Right renal cortex interstitium (tissue), 3 donors: ENCODE results near the gene GTF3C6. TPM values are rescaled to one million over a fixed set of nuclear protein-coding genes. Genes with fewer than 3 reads are reported as not detected.
"Not testable (repeated sequence)": the region's sequence is repeated elsewhere in the genome, so short reads cannot be mapped to it uniquely, and the experiment has no call there.

Source experiments
- DNase-seq, 3 donors: peaks; one replicate each; pipeline ENCODE4 v3.0.0-alpha.2; 2013; ENCODE audit warnings: low read depth in 3 of 3, low spot score in 2 of 3
- polyA plus RNA-seq, 3 donors: library from polyadenylated mRNA; unstranded; fragments of 120-200 nt; gene quantifications; one replicate each; pipeline ENCODE4 v1.2.1, GENCODE V29; 2013; ENCODE audit not compliant: insufficient read length in 3 of 3

The GTF3C6 gene
- polyA plus RNA-seq, 3 donors, result 106 to 108 (median 108) TPM

DNA sequence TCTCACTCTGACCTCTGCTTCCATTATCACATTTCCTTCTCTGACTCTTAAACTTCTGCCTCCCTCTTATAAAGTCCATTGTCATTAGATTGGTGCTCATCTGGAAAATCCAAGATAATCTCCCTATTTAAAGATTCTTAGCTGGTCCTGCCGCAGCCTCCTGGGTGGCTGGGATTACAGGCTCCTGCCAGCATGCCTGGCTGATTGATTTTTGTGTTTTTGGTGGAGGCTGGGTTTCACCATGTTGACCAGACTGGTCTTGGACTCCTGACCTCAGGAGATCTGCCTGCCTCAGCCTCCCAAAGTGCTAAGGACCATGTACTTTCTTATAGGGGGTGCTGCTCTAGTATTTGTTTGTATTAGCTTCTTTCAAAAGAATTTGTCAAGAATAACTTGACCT, 18.1 kb downstream of the GTF3C6 start:
- DNase-seq, result no peak

- DNase-seq, result no peak
Measured at GRCh38 chr6:110979565-110980101, 21.1 kb downstream of the GTF3C6 start.

GRCh38 chr6:110980227-110980626, 21.7 kb downstream of the GTF3C6 start:
- no peak for DNase-seq

GRCh38 chr6:110980648-110981047, 22.1 kb downstream of the GTF3C6 start:
- DNase-seq, result no peak

- DNase-seq, result no peak
Measured at GRCh38 chr6:110981202-110981600, 22.7 kb downstream of the GTF3C6 start.

DNA sequence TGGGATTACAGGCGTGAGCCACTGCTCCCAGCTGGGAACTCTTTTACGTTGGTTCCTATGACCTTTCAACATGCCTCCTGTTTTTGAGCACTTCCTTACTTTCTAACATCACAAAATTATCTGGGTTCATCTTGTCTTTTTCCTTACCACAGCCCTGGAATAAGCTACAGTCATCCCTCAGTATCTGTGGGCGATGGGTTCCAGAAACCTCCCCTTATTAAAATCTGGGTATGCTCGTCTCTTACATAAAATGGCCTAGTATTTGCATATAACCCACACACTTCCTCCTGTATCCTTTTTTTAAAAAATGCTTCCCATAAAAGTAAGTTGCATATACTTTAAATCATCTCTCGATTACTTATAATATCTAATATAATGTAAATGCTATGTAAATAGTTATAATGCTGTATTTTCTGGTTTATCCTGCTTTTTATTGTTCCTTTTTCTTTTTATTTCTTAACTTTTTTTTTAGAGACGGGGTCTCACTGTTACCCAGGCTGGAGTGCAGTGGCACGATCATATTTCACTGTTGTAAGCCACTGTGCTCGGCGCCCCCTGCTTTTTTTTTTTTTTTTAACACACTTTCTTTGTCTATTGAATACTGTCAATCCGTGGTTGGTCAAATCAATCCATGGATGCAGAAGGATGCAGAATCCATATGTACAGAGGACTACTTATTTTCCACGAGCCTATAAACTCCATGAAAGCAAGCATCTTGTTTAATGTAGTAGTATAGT, 32.5 kb downstream of the GTF3C6 start:
- DNase-seq, result no peak

GRCh38 chr6:110996691-110997090, 38.2 kb downstream of the GTF3C6 start:
- DNase-seq, result no peak

DNA sequence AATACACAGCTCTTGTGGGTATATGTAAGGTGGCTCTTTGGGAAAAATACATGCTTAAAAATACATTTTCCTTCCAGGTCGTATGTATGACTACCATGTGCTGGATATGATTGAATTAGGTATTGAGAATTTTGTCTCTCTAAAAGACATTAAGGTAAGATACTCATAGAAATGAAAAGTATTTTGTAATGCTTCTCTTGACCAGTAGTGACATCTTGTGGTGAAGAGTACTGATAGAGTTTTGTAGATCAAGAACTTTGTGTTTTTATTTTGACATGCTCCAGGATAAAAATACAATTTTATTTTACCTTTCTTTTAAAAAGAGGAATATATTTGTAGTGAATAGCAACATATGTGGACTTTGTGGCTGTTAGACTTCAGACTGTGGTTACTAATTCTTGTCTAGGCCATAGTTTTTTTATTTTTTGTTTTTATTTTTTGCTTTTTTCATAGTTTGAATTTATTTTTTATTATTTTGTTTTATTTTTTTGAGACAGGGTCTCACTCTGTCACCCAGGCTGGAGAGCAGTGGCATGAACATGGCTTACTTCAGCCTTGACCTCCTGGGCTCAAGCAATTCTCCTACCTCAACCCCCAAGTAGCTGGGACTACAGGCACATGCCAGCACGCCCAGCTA, 41.2 kb downstream of the GTF3C6 start:
- no peak for DNase-seq

DNA sequence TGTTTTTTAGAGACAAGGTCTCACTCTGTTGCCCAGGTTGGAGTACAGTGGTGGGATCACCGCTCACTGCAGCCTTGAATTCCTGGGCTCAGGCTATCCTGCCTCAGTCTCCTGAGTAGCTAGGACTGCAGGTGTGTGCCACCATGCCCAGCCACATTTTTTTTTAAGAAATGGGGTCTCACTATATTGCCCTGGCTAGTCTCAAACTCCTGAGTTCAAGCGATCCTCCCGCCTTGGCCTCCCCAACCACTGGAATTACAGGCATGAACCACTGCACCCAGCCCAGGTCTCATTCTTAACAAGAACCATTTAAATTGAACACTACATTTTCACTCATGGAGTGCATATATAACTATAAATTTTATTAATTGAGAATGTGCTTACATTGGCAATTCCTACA, 43.8 kb downstream of the GTF3C6 start:
- DNase-seq, result no peak

- no peak for DNase-seq
Measured at GRCh38 chr6:111011360-111012142, 53.0 kb downstream of the GTF3C6 start.

GRCh38 chr6:111012143-111012452, 53.6 kb downstream of the GTF3C6 start:
- DNase-seq, result no peak

GRCh38 chr6:111012520-111012919, 54.0 kb downstream of the GTF3C6 start:
- DNase-seq, result not testable (repeated sequence)

DNA sequence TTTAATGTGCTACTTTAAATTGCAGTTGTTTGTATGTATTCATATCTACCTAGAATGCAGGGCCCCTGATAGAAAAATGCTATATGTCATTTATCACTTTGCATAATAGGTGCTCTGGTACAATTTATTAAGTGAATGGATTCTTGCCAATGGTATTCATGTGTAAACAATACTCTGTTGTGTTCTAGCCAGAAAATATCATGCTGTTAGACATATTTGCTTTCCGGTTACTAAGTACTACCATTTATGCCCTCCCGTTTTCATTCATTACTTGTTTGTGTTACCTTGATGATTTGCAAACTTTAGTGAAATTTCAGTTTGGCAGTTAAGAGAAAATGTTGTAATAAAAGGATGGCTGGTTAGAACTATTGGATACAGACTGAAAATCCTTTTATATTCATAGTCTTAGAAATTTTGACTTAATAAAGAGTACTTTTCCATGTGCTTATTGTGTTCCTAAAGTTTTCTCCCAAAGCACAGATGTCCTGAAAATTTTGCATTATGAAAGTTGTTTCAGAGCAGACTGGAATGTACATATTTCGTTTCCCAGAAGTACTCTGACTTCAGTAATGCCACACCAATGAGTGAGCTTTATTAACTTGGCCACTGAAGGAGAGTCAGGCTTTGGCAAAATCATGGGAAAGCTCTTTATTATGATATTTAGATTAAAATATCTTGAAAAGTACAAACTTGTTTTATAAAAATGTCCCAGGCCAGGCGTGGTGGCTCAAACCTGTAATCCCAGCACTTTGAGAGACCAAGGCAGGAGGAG, 54.8 kb downstream of the GTF3C6 start:
- no peak for DNase-seq

DNA sequence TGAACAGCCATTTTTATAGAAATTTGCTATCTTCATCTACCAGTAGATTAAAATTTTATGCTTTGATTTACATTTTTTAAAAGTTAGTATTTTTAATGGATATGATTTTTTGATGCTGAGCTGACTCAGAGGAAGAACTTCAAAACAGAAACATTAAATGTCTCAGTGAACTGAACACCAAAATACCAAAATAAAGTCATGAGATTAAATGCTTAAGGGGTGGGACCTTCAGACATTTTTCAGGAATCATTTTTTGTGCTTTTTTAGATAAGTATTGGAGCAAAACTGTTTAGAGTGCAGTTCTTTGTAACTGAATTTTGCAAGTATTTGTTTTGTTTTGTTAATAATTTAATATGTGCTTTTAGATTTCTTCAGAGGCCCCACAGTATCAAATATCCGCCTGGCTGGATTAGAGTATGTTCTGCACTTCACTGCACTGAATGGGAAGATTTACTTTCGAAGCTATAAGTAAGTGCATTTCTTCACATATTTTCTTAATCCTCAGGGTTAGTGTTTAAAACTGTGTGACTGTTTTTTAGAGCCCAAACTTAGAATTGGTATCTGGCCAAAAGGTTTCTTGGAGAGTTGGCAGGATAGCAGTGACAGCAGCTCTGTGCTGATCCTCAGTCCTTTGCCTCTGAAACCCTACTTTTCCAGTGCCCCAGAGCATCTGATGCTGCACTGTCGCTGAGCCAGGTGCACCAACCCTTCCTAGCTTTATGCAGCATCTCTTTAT, 57.1 kb downstream of the GTF3C6 start:
- DNase-seq, result no peak

GRCh38 chr6:111017241-111017640, 58.7 kb downstream of the GTF3C6 start:
- not testable (repeated sequence) for DNase-seq

Other genes with a start within 250 kb of the GTF3C6 start
- gene CDK19, start 143.2 kb upstream of the GTF3C6 start, polyA plus RNA-seq, result 10 to 100 TPM; 38.9 to 44.0 (median 39.6) TPM
- 10 to 100 TPM; 78.4 to 84.8 (median 83.2) TPM for gene AMD1, start 83.9 kb upstream of the GTF3C6 start, polyA plus RNA-seq
- gene RPF2, start 23.3 kb downstream of the GTF3C6 start, polyA plus RNA-seq, result 10 to 100 TPM; 32.7 to 35.2 (median 33.8) TPM
- 10 to 100 TPM; 24.4 to 29.9 (median 25.0) TPM for gene SLC16A10, start 128.8 kb downstream of the GTF3C6 start, polyA plus RNA-seq